Measurements from ENCODE around the gene TIAM2.
A peak's percentile ranks its signal among the peaks of the same experiment; 100 is the strongest.

The TIAM2 gene

GRCh38 chr6:155260686-155261085 is 265.6 kb downstream of the TIAM2 start:
- H3K4me3 ChIP-seq (ENCODE audit: control insufficient read depth, low read depth, low read length), result no peak overlapping the region
- DNase-seq (ENCODE audit: low read depth), result no peak
- no peak for TF ChIP-seq CTCF (IDR thresholded peaks at IDR 0.05; ENCODE audit: control insufficient read depth, insufficient read depth, low read depth, low read length, missing control alignments)

DNA sequence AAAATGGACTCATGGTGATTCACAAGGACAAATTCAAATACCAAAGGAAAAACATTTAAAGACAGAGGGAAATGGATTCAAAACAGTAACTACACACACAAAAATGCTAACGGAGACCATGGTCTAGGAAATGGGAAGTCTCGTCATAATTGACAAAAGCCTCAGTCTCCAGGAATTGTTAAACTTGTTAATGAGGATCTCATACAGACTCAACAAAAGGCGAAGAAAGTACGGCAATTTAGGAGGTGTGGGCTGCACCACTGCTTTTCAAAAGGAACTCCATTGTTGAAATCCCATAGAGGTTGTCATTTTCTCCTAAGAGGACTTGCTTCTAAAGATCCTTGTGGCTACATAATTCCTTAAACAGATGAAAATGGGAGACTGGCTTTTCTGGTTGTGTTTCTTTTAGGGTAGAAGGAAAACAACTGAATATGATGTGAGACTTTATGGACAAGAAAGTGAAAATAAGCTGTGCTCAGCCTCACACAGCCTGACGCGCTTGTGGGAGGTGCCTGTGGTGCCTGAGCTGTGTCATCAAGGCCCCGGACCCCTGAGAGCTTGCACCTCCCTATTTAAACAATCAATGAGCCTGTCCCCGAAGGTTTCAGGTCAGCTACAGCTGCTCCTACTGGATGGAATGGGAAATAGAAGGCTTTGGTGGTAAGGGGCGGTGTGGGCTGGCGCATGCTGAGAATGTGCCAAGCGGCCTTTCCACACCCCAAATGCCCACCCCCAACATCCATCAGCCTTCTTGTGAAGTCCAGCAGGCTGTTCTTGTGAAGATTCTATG is 266.2 kb downstream of the TIAM2 start:
- DNase-seq (ENCODE audit: low read depth), result no peak
- TF ChIP-seq CTCF (IDR thresholded peaks at IDR 0.05; ENCODE audit: control insufficient read depth, insufficient read depth, low read depth, low read length, missing control alignments), result no peak
- H3K4me3 ChIP-seq (ENCODE audit: control insufficient read depth, low read depth, low read length), result no peak overlapping the region

DNA sequence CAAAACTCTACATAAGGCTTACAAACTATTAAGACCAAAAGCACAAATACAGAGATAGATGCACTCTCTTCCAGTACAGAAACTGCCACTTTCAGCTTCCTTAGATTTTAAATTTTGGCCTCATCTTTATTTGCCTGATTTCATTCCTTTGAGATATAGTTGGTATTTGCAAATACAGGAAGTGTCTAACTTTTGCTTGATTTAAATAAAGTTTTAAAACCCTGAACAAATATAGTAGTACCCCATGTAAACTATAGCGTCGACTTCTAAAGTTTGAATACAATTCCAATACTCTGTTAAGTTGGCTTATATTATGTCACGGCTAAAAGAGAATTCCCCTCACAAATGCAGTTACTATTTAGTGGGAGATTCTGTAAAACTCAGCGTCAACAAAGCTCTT is 267.5 kb downstream of the TIAM2 start:
- H3K4me3 ChIP-seq (ENCODE audit: control insufficient read depth, low read depth, low read length), result no peak overlapping the region

GRCh38 chr6:155263373-155264063 is 268.4 kb downstream of the TIAM2 start, which contains the start of gene CLDN20:
Gene CLDN20, plus strand, starts transcription at chr6:155264013. Its CDS starts 11,707 bp downstream, at chr6:155275720.
- DNase-seq (ENCODE audit: low read depth), result no peak
- H3K4me3 ChIP-seq (ENCODE audit: control insufficient read depth, low read depth, low read length), result no peak within 1 kb of the TSS
- TF ChIP-seq CTCF (IDR thresholded peaks at IDR 0.05; ENCODE audit: control insufficient read depth, insufficient read depth, low read depth, low read length, missing control alignments), result no peak

More for the DNA sequence above, 267.5 kb downstream of the TIAM2 start:
- no peak for DNase-seq (ENCODE audit: low read depth)
- no peak for TF ChIP-seq CTCF (IDR thresholded peaks at IDR 0.05; ENCODE audit: control insufficient read depth, insufficient read depth, low read depth, low read length, missing control alignments)

GRCh38 chr6:155264693-155265320 is 269.7 kb downstream of the TIAM2 start:
- no peak for DNase-seq (ENCODE audit: low read depth)
- no peak for TF ChIP-seq CTCF (IDR thresholded peaks at IDR 0.05; ENCODE audit: control insufficient read depth, insufficient read depth, low read depth, low read length, missing control alignments)

DNA sequence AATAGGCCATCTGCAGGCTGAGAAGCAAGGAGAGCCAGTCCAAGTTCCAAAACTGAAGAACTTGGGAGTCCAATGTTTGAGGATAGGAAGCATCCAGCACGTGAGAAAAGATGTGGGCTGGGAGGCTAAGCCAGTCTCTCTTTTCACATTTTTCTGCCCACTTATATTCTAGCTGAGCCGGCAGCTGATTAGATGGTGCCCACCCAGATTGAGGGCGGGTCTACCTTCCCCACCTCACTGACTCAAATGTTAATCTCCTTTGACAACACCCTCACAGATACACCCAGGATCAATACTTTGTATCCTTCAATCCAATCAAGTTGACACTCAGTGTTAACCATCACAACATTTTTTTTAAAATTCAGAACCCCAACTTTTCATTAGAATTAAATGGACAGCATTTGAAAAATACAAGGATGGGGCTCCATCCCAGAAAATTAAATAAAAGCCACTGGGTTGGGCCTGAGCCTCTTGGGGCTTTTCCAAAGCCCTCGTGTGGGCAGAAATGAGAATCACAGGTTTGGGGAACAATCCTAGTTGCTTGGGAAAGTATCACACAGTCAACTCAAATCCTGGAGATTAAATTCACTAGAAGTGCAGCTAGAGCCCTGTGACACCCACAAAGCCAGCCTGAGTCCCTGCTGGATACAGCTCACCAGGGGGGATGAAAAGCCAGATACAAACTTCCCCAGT is 270.9 kb downstream of the TIAM2 start:
- peak; percentile 33 for TF ChIP-seq CTCF (IDR thresholded peaks at IDR 0.05; ENCODE audit: control insufficient read depth, insufficient read depth, low read depth, low read length, missing control alignments)
- DNase-seq (ENCODE audit: low read depth), result no peak
- no peak overlapping the region for H3K4me3 ChIP-seq (ENCODE audit: control insufficient read depth, low read depth, low read length)

More at GRCh38 chr6:155264693-155265320, 269.7 kb downstream of the TIAM2 start:
- no peak overlapping the region for H3K4me3 ChIP-seq (ENCODE audit: control insufficient read depth, low read depth, low read length)
